Parathyroid adenoma (tissue), 2 donors: ENCODE data around the gene RAB3A.

Experiments used
- H2AFZ ChIP-seq: fragments of 300-600 bp; sonication (generic); one replicate; pipeline ENCODE4 v1.7.0; 2017; ENCODE audit warnings: antibody characterized with exemption, mild to moderate bottlenecking
- H3K27ac ChIP-seq: fragments of 300-600 bp; sonication (generic); one replicate; pipeline ENCODE4 v1.7.0; 2017
- H3K27me3 ChIP-seq: fragments of 300-600 bp; sonication (generic); one replicate; pipeline ENCODE4 v1.7.0; 2017; ENCODE audit warnings: low read length; ENCODE audit not compliant: control insufficient read depth, insufficient read depth
- H3K36me3 ChIP-seq: fragments of 300-600 bp; sonication (generic); one replicate; pipeline ENCODE4 v1.7.0; 2017; ENCODE audit warnings: low read length; ENCODE audit not compliant: control insufficient read depth, insufficient read depth
- H3K4me1 ChIP-seq: fragments of 300-600 bp; sonication (generic); one replicate; pipeline ENCODE4 v1.7.0; 2017; ENCODE audit warnings: control low read depth
- H3K4me2 ChIP-seq: fragments of 300-600 bp; sonication (generic); one replicate; pipeline ENCODE4 v1.7.0; 2017; ENCODE audit warnings: low read length
- H3K4me3 ChIP-seq: fragments of 300-600 bp; sonication (generic); one replicate; pipeline ENCODE4 v1.7.0; 2017; ENCODE audit warnings: low read depth, low read length
- H3K79me2 ChIP-seq: fragments of 300-600 bp; sonication (generic); one replicate; pipeline ENCODE4 v1.7.0; 2017; ENCODE audit warnings: control low read depth
- H3K9ac ChIP-seq: fragments of 300-600 bp; sonication (generic); one replicate; pipeline ENCODE4 v1.7.0; 2017; ENCODE audit warnings: mild to moderate bottlenecking
- H3K9me3 ChIP-seq: fragments of 300-600 bp; sonication (generic); one replicate; pipeline ENCODE4 v1.7.0; 2017; ENCODE audit warnings: low read length; ENCODE audit not compliant: control insufficient read depth
- TF ChIP-seq, protein P1 (sequence below): fragments of 300-600 bp; sonication (generic); IDR thresholded peaks from one replicate; pipeline ENCODE4 v1.7.0; 2017; ENCODE audit warnings: antibody characterized with exemption, mild to moderate bottlenecking
- donor health status: primary hyperparathyroidism.

RAB3A gene

GRCh38 chr19:18203863-18204393 lies at the start of gene RAB3A:
RAB3A (minus strand) TSS chr19:18204042; CDS start chr19:18202740, 1,302 bp downstream.
- Histone ChIP-seq H2AFZ (peak within 1 kb of the TSS; percentile 96), H3K9me3 (no peaks in the 10 kb centered on the region)

GRCh38 chr19:18253130-18253529 lies 49.3 kb upstream of the RAB3A start:
- Histone ChIP-seq H3K36me3 (no peaks in the 10 kb centered on the region), H3K4me2 (no peak overlapping the region), H2AFZ (no peak overlapping the region), H3K9me3 (no peaks in the 10 kb centered on the region), H3K9ac (no peak overlapping the region), H3K4me3 (no peak overlapping the region), H3K27ac (no peak overlapping the region), H3K79me2 (no peaks in the 10 kb centered on the region), H3K27me3 (no peaks in the 10 kb centered on the region), H3K4me1 (peaks cover 10% of the 10 kb centered on the region)
- TF ChIP-seq, protein P1, sequence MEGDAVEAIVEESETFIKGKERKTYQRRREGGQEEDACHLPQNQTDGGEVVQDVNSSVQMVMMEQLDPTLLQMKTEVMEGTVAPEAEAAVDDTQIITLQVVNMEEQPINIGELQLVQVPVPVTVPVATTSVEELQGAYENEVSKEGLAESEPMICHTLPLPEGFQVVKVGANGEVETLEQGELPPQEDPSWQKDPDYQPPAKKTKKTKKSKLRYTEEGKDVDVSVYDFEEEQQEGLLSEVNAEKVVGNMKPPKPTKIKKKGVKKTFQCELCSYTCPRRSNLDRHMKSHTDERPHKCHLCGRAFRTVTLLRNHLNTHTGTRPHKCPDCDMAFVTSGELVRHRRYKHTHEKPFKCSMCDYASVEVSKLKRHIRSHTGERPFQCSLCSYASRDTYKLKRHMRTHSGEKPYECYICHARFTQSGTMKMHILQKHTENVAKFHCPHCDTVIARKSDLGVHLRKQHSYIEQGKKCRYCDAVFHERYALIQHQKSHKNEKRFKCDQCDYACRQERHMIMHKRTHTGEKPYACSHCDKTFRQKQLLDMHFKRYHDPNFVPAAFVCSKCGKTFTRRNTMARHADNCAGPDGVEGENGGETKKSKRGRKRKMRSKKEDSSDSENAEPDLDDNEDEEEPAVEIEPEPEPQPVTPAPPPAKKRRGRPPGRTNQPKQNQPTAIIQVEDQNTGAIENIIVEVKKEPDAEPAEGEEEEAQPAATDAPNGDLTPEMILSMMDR, result no peak

More at GRCh38 chr19:18203863-18204393, at the start of gene RAB3A:
- H3K4me1 ChIP-seq, result peaks cover 2% of the 10 kb centered on the region
- H3K79me2 ChIP-seq, result peaks cover 8% of the 10 kb centered on the region
- peak within 1 kb of the TSS; percentile 78 for H3K9ac ChIP-seq
- H3K27me3 ChIP-seq, result no peaks in the 10 kb centered on the region
- TF ChIP-seq, protein P1, result no peak
- no peaks in the 10 kb centered on the region for H3K36me3 ChIP-seq
- peak within 1 kb of the TSS; percentile 93 for H3K27ac ChIP-seq
- peak within 1 kb of the TSS; percentile 97 for H3K4me3 ChIP-seq
- peak within 1 kb of the TSS; percentile 97 for H3K4me2 ChIP-seq

- H3K27me3 ChIP-seq, result no peaks in the 10 kb centered on the region
- peaks cover 10% of the 10 kb centered on the region for H3K4me1 ChIP-seq
- TF ChIP-seq, protein P1, result no peak
- no peaks in the 10 kb centered on the region for H3K36me3 ChIP-seq
- no peaks in the 10 kb centered on the region for H3K79me2 ChIP-seq
- no peaks in the 10 kb centered on the region for H3K9me3 ChIP-seq
- H3K27ac ChIP-seq, result no peak overlapping the region
- peak overlapping the region; percentile 54 for H2AFZ ChIP-seq
- no peak overlapping the region for H3K4me2 ChIP-seq
- no peak overlapping the region for H3K9ac ChIP-seq
- H3K4me3 ChIP-seq, result no peak overlapping the region
These were observed 48.5 kb upstream of the RAB3A start for GRCh38 chr19:18252370-18252717.

DNA sequence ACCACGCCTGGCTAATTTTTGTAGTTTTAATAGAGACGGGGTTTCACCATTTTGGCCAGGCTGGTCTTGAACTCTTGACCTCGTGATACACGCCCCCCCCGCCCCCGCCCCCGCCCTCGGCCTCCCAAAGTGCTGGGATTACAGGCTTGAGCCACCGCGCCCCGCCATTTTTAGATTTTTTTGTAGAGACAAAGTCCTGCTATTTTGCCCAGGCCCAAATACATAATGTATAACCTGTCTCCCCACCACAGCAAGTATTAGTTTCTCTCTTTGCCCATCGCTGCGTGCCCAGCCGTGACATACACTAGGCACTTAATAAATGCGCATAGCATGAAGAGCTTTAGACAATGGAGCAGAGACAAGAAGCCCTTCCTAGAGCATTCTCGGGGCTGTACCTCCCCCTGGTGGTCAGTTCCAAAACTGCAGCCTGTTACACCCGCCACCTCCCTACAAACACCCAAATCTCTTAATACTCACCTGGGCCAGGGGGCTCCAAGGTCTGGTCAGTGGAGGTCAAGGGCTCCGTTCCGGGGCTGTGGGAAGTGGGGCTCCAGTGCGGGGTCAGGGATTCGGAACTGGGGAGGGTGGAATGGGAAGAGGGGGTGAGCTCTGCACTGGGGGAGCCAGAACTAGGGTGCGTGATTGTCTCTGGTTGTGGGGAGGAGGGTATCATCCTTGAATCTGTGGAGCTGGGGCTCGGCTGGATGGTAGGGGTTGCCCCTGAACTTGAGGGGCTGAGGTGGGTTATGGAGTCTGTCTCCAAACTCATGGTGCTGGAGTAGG lies 47.9 kb upstream of the RAB3A start:
- Histone ChIP-seq H2AFZ (peak overlapping the region; percentile 54), H3K27ac (no peak overlapping the region), H3K9ac (no peak overlapping the region), H3K4me3 (no peak overlapping the region), H3K79me2 (no peaks in the 10 kb centered on the region), H3K36me3 (no peaks in the 10 kb centered on the region), H3K4me1 (peaks cover 10% of the 10 kb centered on the region), H3K27me3 (no peaks in the 10 kb centered on the region), H3K9me3 (no peaks in the 10 kb centered on the region), H3K4me2 (no peak overlapping the region)
- TF ChIP-seq, protein P1, result peak; percentile 99
